AG04449 (cell line): ENCODE results near the gene HOXD13.

ENCODE experiments used
- CTCF ChIA-PET: fragments of 350-600 bp; formaldehyde crosslinking; extraction: SDS; loops from one replicate; lab custom pipeline; 2021; ENCODE audit warnings: antibody characterized with exemption; lab: Yijun Ruan, JAX
- POLR2A ChIA-PET: fragments of 400-600, 350-600 bp; formaldehyde crosslinking; extraction: SDS; loops from one replicate; lab custom pipeline; 2020; ENCODE audit warnings: antibody characterized with exemption, inconsistent platforms; lab: Yijun Ruan, JAX
- DNase-seq: peaks from one replicate; pipeline ENCODE4 v3.0.0-alpha.2; 2010; ENCODE audit warnings: low read depth, low spot score
- H3K4me3 ChIP-seq: 2 replicates; pipeline ENCODE4 v1.5.1; 2011; ENCODE audit warnings: low read depth, mild to moderate bottlenecking, control low read depth, low read length
- TF ChIP-seq, protein P1 (sequence below): IDR thresholded peaks from one replicate; pipeline ENCODE4 v1.5.1; 2011; ENCODE audit warnings: mild to moderate bottlenecking, moderate library complexity, low read length, control low read depth, inconsistent platforms; ENCODE audit not compliant: insufficient read depth; ENCODE audit errors: missing control alignments

HOXD13 gene

DNA sequence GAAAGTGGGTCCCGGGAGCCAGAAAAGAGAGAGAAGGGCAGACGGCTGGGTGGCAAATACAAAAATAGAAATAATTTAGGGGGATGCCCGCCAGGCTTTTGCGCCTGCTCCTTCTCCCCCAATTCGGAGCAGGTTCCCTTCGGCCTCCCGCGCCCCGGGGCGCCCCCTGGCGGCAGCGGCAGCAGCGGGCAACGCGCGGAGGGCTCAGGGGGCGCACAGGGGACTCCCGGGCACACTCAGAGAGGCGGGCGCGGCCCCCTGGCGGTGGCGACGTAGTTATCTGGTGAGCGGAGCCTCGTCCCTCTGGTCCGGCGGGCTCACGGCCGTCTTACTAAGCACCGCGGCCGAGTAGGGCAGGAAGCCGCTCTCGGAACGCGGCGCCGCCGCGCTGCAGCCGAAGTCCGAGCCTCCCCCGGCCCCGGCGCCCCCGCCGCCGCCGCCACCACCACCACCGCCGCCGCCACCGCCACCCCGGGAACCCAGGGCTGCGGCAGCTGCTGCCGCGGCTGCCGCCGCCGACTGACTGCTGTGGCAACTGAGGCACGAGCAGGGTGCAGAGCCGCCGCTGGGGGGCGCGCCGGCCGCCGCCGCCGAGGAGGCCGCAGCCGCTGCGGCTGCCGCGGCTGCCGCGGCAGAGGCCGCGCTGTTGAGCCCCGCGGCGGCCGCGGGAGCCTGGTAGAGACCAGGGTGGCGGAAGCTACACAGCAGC lies 12.5 kb upstream of the HOXD13 start:
- ChIA-PET POLR2A (no interaction called here), CTCF (interaction anchor here (0.8 to 7.9 kb wide), 14 partner anchors 9 to 721 kb away, joined by 3 to 115 read pairs (median 4); partner anchors contain the start of gene LNPK)
- DNase-seq = no peak
- TF ChIP-seq, protein P1, sequence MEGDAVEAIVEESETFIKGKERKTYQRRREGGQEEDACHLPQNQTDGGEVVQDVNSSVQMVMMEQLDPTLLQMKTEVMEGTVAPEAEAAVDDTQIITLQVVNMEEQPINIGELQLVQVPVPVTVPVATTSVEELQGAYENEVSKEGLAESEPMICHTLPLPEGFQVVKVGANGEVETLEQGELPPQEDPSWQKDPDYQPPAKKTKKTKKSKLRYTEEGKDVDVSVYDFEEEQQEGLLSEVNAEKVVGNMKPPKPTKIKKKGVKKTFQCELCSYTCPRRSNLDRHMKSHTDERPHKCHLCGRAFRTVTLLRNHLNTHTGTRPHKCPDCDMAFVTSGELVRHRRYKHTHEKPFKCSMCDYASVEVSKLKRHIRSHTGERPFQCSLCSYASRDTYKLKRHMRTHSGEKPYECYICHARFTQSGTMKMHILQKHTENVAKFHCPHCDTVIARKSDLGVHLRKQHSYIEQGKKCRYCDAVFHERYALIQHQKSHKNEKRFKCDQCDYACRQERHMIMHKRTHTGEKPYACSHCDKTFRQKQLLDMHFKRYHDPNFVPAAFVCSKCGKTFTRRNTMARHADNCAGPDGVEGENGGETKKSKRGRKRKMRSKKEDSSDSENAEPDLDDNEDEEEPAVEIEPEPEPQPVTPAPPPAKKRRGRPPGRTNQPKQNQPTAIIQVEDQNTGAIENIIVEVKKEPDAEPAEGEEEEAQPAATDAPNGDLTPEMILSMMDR = peak; percentile 72
- no peak overlapping the region for H3K4me3 ChIP-seq

DNA sequence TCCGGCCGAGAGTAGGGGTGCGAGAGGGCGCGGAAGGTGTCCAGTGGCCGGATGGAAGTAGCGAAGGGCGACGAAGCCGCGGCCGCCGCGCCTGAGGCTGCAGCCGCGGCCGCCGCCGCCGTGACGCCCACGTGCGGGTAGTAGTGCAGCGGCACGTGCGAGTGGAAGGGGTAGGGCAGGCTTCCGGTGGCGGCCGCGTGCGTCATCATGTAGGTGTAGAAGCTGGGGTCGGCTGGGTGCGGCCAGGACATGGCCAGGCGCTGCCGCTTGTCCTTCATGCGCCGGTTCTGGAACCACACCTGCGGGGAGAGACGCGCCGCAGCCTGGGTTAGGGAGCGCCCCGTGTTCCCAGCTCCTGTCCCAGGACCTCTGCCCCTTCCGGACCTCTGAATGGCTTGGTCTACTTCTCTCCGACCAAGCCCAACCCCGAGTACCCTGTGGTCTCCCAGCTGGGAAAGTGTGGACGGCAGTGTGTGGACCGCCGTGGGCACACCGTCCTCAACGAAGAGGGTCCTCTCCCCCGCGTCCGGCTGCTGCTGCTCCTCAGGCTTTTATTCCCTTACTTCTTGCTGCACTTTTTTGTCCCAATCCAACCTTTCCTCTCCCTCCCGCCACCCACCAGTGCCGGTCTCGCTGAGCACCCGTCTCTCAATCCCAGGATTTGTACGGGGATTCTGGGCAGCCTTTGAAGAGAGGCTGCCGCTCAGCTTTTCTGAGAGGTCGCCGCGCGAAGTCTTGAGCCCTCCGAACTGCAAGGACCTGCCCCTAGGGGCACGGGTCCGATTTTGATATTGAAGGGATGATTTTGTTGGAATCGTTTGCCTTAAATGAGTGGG lies 11.8 kb upstream of the HOXD13 start:
- POLR2A ChIA-PET = no interaction called here
- CTCF ChIA-PET = interaction anchor here (0.8 to 7.9 kb wide), 11 partner anchors 8 to 721 kb away, joined by 3 to 115 read pairs (median 3); partner anchors contain the start of gene LNPK
- DNase-seq = no peak
- TF ChIP-seq, protein P1 = no peak
- no peak overlapping the region for H3K4me3 ChIP-seq

DNA sequence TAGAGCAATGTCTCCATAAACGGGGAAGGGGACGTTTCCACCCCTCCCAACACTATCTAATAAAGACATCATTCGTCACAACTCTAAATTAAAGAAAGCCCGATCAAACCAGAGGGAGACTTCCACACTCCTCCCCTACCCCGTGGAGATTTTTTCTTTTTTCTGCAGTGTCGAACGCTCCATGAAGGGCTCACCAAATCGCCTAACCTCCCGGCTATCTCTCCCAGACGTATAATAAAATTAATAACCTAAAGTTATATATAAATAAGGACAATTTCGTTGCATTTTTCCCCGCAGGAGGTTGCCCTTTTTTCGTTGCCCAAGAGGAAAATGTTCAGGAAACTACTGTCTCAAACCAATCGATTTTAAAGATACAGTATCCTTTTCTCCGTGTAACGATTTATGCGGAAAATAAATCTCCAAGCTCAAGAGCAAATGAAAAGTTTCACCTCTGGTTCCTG lies 11.1 kb upstream of the HOXD13 start:
- ChIA-PET POLR2A (no interaction called here), CTCF (interaction anchor here (0.9 to 7.9 kb wide), 7 partner anchors 8 to 722 kb away, joined by 3 to 115 read pairs (median 5); no protein-coding TSS in a partner anchor)
- no peak overlapping the region for H3K4me3 ChIP-seq
- TF ChIP-seq, protein P1 = no peak
- no peak for DNase-seq

DNA sequence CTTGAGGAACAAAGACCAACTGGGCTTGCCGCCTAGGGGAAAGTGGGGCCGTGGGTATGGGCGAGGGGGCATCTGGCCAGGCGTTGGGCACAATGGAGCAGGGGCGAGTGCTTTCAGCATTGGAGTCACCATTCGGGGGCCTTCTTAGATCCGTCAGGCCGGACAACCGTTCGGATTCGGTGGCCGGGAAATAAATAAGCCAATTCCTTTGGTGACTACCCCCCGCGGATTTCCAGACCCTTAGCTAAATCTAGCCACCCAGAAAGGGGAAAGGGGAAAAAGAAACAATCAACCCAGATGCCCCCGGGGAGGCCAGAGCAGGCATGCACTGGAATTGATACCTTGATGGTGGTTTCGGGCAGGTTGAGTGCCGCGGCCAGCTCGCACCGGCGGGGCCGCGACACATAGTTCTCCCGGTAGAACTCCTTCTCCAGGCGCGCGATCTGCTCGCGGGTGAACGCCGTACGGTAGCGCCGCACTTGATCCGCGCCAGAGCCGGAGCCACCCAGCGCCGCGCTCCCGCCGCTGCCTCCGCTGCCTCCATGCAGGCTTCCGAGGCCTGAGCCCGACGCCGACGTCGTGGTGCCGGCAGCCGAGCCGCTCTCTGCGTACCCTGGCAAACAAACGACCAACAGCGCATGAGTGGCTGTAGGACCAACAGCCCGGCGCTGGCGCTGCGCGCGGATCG lies 10.5 kb upstream of the HOXD13 start:
- no peak overlapping the region for H3K4me3 ChIP-seq
- TF ChIP-seq, protein P1 = no peak
- CTCF ChIA-PET = interaction anchor here (0.8 to 7.9 kb wide), 7 partner anchors 8 to 714 kb away, joined by 3 to 115 read pairs (median 5); no protein-coding TSS in a partner anchor
- POLR2A ChIA-PET = no interaction called here
- DNase-seq = no peak

DNA sequence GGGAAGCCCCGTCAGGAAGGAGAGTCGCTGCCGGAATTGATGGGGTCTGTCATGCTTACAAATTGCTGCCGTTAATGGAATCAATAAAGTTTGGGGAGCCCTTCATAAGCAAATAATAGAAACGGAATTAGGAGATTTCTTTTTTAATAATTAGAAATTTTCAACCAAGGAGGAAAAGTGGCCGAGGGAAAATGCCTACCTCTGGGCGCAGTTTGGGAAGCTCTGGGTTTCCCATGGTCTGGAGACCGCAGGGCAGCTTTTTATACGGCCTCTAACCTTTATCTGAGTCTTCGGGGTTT lies 10.0 kb upstream of the HOXD13 start:
- TF ChIP-seq, protein P1 = no peak
- CTCF ChIA-PET = interaction anchor here (0.8 to 7.9 kb wide), 6 partner anchors 9 to 715 kb away, joined by 3 to 115 read pairs (median 5); no protein-coding TSS in a partner anchor
- POLR2A ChIA-PET = no interaction called here
- H3K4me3 ChIP-seq = no peak overlapping the region
- no peak for DNase-seq
